Suprapubic skin (tissue), 4 donors: Measurements from ENCODE around the gene THRB. TPM values are rescaled to one million over a fixed set of nuclear protein-coding genes. Genes with fewer than 3 reads are reported as not detected.

Source experiments
- DNase-seq, 2 donors: peaks; one replicate each; pipeline ENCODE4 v3.0.0-alpha.2; 2019; ENCODE audit warnings: low spot score in 2 of 2
- H3K27ac ChIP-seq: fragments of 200-600 bp; sonication (generic); one replicate; pipeline ENCODE4 v1.5.1; 2019
- H3K27me3 ChIP-seq: fragments of 200-600 bp; sonication (generic); one replicate; pipeline ENCODE4 v1.5.1; 2019
- H3K36me3 ChIP-seq: fragments of 200-600 bp; sonication (generic); one replicate; pipeline ENCODE4 v1.5.1; 2019
- H3K4me1 ChIP-seq: fragments of 200-600 bp; sonication (generic); one replicate; pipeline ENCODE4 v1.5.1; 2019
- H3K4me3 ChIP-seq: fragments of 200-600 bp; sonication (generic); one replicate; pipeline ENCODE4 v1.5.1; 2019; ENCODE audit warnings: mild to moderate bottlenecking
- H3K9me3 ChIP-seq: fragments of 200-600 bp; sonication (generic); one replicate; pipeline ENCODE4 v1.5.1; 2019
- CTCF ChIP-seq, 2 donors: fragments of 200-600 bp in 1 of 2; fragments of 450-650 bp in 1 of 2; sonication (generic) in 1 of 2; IDR thresholded peaks; one replicate each; pipeline ENCODE4 v1.5.1; 2016 to 2019; ENCODE audit warnings: antibody characterized with exemption in 2 of 2, mild to moderate bottlenecking in 1 of 2, moderate library complexity in 1 of 2
- EP300 ChIP-seq: sonication (generic); formaldehyde crosslinking; IDR thresholded peaks from one replicate; pipeline ENCODE4 v1.6.1; 2017; ENCODE audit warnings: antibody characterized with exemption
- POLR2A ChIP-seq, 2 donors: fragments of 450-650 bp; IDR thresholded peaks; one replicate each; pipeline ENCODE4 v1.6.1; 2017; ENCODE audit warnings: antibody characterized with exemption in 2 of 2, mild to moderate bottlenecking in 2 of 2, moderate library complexity in 2 of 2
- POLR2AphosphoS5 ChIP-seq, 3 donors: sonication (generic); formaldehyde crosslinking; IDR thresholded peaks; one replicate each; pipeline ENCODE4 v1.6.1; 2017; ENCODE audit warnings: antibody characterized with exemption in 3 of 3
- WGBS: methylation state at CpG from one replicate; pipeline ENCODE4 v1.1.5; 2018; 5-methylcytosine and 5-hydroxymethylcytosine counted together
- total RNA-seq, 4 donors: library from RNA; depleted of rRNA; stranded (reverse); fragments of >200 nt; gene quantifications; one replicate each; pipeline ENCODE4 v1.1.0, GENCODE V29; 2016

THRB gene
- total RNA-seq, 4 donors from 2014 or later, result 16.6 to 32.9 (median 24.4) TPM

- H3K4me1 ChIP-seq, result peaks cover 17% of the 10 kb centered on the region
- DNase-seq, result no peak
- no peaks in the 10 kb centered on the region for H3K27me3 ChIP-seq
- no peaks in the 10 kb centered on the region for H3K9me3 ChIP-seq
- no peak overlapping the region for H3K4me3 ChIP-seq
- TF ChIP-seq EP300, result no peak
- no peak for TF ChIP-seq POLR2A (IDR thresholded peaks at IDR 0.05)
- TF ChIP-seq CTCF (IDR thresholded peaks at IDR 0.05), result no peak
- TF ChIP-seq POLR2AphosphoS5 (IDR thresholded peaks at IDR 0.05), result no peak
- peaks cover 13% of the 10 kb centered on the region for H3K36me3 ChIP-seq
- WGBS, result 80% methylated on average over 2 of the region's 2 CpGs
- H3K27ac ChIP-seq, result no peak overlapping the region
These were observed 353.1 kb downstream of the THRB start for GRCh38 chr3:24141548-24141947.

- no peak for DNase-seq
- TF ChIP-seq CTCF (IDR thresholded peaks at IDR 0.05) (no peak), POLR2A (IDR thresholded peaks at IDR 0.05) (no peak), POLR2AphosphoS5 (IDR thresholded peaks at IDR 0.05) (no peak), EP300 (no peak)
- no peak overlapping the region for H3K4me3 ChIP-seq
- no peaks in the 10 kb centered on the region for H3K9me3 ChIP-seq
- peaks cover 13% of the 10 kb centered on the region for H3K36me3 ChIP-seq
- 68% methylated on average over 4 of the region's 4 CpGs for WGBS
- H3K27ac ChIP-seq, result no peak overlapping the region
- H3K4me1 ChIP-seq, result peaks cover 11% of the 10 kb centered on the region
- H3K27me3 ChIP-seq, result no peaks in the 10 kb centered on the region
These were observed 354.9 kb downstream of the THRB start for GRCh38 chr3:24139463-24140412.

- no peak for DNase-seq
- Histone ChIP-seq H3K27me3 (no peaks in the 10 kb centered on the region), H3K27ac (no peak overlapping the region), H3K4me1 (peaks cover 11% of the 10 kb centered on the region), H3K36me3 (peaks cover 13% of the 10 kb centered on the region), H3K9me3 (no peaks in the 10 kb centered on the region), H3K4me3 (no peak overlapping the region)
- TF ChIP-seq EP300 (no peak), POLR2AphosphoS5 (IDR thresholded peaks at IDR 0.05) (no peak), CTCF (IDR thresholded peaks at IDR 0.05) (no peak), POLR2A (IDR thresholded peaks at IDR 0.05) (no peak)
- 65% methylated on average over 1 of the region's 1 CpG for WGBS
These were observed 355.8 kb downstream of the THRB start for GRCh38 chr3:24138876-24139256.

GRCh38 chr3:24137958-24138875 is 356.4 kb downstream of the THRB start:
- H3K36me3 ChIP-seq, result peaks cover 12% of the 10 kb centered on the region
- DNase-seq, result no peak
- H3K27me3 ChIP-seq, result no peaks in the 10 kb centered on the region
- H3K4me1 ChIP-seq, result peaks cover 11% of the 10 kb centered on the region
- no peaks in the 10 kb centered on the region for H3K9me3 ChIP-seq
- H3K4me3 ChIP-seq, result no peak overlapping the region
- whole genome bisulfite sequencing, result 54% methylated on average over 6 of the region's 6 CpGs
- TF ChIP-seq POLR2AphosphoS5 (IDR thresholded peaks at IDR 0.05) (no peak), EP300 (no peak), CTCF (IDR thresholded peaks at IDR 0.05) (no peak), POLR2A (IDR thresholded peaks at IDR 0.05) (no peak)
- H3K27ac ChIP-seq, result no peak overlapping the region
